Measurements from ENCODE around the gene THBS2. TPM values are rescaled to one million over a fixed set of nuclear protein-coding genes. Genes with fewer than 3 reads are reported as not detected.

Gene THBS2
- total and polyA plus RNA-seq, 4 donors = 5.5 to 35.4 (median 24.1) TPM

DNA sequence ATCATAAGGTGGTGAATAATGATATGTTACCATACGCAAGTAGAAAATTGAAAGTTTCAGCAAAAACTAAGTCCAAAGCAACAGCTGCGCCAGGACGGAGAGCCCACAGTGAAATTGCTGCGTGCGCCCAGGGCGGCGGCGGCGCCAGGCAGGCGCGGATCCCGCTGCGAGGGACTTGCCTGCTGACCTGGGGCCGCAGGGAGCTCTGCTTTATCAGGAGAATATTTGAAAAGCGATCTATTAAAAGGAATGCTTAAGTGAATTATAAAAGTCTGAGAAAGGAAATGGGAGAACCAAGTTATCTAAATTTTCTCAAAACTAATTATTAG lies 85.4 kb downstream of the THBS2 start:
- DNase-seq (no peak), ATAC-seq (ENCODE audit: insufficient read depth, low FRiP score) (no peak)
- Histone ChIP-seq H3K9ac (ENCODE audit: insufficient read depth in 1 of 2, low read length in 2 of 2) (no peak overlapping the region), H3K27me3 (ENCODE audit: control insufficient read depth in 3 of 3, insufficient read depth in 3 of 3, low read length in 2 of 3) (no peaks in the 10 kb centered on the region), H3K4me3 (no peak overlapping the region), H3K27ac (ENCODE audit: low read depth in 1 of 2, low read length in 1 of 2) (peak overlapping the region in 1 of 2 donors; percentile 37), H3K9me3 (ENCODE audit: control insufficient read depth in 4 of 4, insufficient read depth in 3 of 4, low read length in 3 of 4) (no peaks in the 10 kb centered on the region), H3K36me3 (ENCODE audit: control insufficient read depth in 4 of 4, insufficient read depth in 4 of 4, low read length in 4 of 4) (no peaks in the 10 kb centered on the region), H3K4me1 (ENCODE audit: control insufficient read depth in 5 of 5, insufficient read depth in 5 of 5, low read length in 5 of 5) (peaks cover 0 to 5% (median 0%) of the 10 kb centered on the region in 5 donors)
- WGBS, 2 donors = 89 to 99% methylated on average over 15 of the region's 15 CpGs
- TF ChIP-seq, protein P1, sequence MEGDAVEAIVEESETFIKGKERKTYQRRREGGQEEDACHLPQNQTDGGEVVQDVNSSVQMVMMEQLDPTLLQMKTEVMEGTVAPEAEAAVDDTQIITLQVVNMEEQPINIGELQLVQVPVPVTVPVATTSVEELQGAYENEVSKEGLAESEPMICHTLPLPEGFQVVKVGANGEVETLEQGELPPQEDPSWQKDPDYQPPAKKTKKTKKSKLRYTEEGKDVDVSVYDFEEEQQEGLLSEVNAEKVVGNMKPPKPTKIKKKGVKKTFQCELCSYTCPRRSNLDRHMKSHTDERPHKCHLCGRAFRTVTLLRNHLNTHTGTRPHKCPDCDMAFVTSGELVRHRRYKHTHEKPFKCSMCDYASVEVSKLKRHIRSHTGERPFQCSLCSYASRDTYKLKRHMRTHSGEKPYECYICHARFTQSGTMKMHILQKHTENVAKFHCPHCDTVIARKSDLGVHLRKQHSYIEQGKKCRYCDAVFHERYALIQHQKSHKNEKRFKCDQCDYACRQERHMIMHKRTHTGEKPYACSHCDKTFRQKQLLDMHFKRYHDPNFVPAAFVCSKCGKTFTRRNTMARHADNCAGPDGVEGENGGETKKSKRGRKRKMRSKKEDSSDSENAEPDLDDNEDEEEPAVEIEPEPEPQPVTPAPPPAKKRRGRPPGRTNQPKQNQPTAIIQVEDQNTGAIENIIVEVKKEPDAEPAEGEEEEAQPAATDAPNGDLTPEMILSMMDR (IDR thresholded peaks at IDR 0.05; ENCODE audit: control extremely low read depth, extremely low read depth) = no peak

- Histone ChIP-seq H3K27ac (ENCODE audit: low read depth in 1 of 2, low read length in 1 of 2) (peak overlapping the region; percentile 37 to 64), H3K4me3 (no peak overlapping the region), H3K9me3 (ENCODE audit: control insufficient read depth in 4 of 4, insufficient read depth in 3 of 4, low read length in 3 of 4) (no peaks in the 10 kb centered on the region), H3K9ac (ENCODE audit: insufficient read depth in 1 of 2, low read length in 2 of 2) (no peak overlapping the region), H3K36me3 (ENCODE audit: control insufficient read depth in 4 of 4, insufficient read depth in 4 of 4, low read length in 4 of 4) (no peaks in the 10 kb centered on the region), H3K4me1 (ENCODE audit: control insufficient read depth in 5 of 5, insufficient read depth in 5 of 5, low read length in 5 of 5) (peaks cover 0 to 5% (median 0%) of the 10 kb centered on the region in 5 donors), H3K27me3 (ENCODE audit: control insufficient read depth in 3 of 3, insufficient read depth in 3 of 3, low read length in 2 of 3) (no peaks in the 10 kb centered on the region)
- 77 to 88% methylated on average over 37 of the region's 37 CpGs for WGBS, 2 donors
- ATAC-seq (ENCODE audit: insufficient read depth, low FRiP score) (no peak), DNase-seq (peak; percentile 65 to 84 (median 74))
- TF ChIP-seq, protein P1 (IDR thresholded peaks at IDR 0.05; ENCODE audit: control extremely low read depth, extremely low read depth) = no peak
These were observed 85.9 kb downstream of the THBS2 start for GRCh38 chr6:169167581-169168301.

GRCh38 chr6:169166896-169167580 lies 86.6 kb downstream of the THBS2 start:
- peaks cover 0 to 5% (median 0%) of the 10 kb centered on the region in 5 donors for H3K4me1 ChIP-seq (ENCODE audit: control insufficient read depth in 5 of 5, insufficient read depth in 5 of 5, low read length in 5 of 5)
- H3K9me3 ChIP-seq (ENCODE audit: control insufficient read depth in 4 of 4, insufficient read depth in 3 of 4, low read length in 3 of 4) = no peaks in the 10 kb centered on the region
- no peaks in the 10 kb centered on the region for H3K27me3 ChIP-seq (ENCODE audit: control insufficient read depth in 3 of 3, insufficient read depth in 3 of 3, low read length in 2 of 3)
- no peak for DNase-seq
- no peaks in the 10 kb centered on the region for H3K36me3 ChIP-seq (ENCODE audit: control insufficient read depth in 4 of 4, insufficient read depth in 4 of 4, low read length in 4 of 4)
- no peak overlapping the region for H3K9ac ChIP-seq (ENCODE audit: insufficient read depth in 1 of 2, low read length in 2 of 2)
- 95% methylated on average over 40 of the region's 40 CpGs for WGBS, 2 donors
- H3K27ac ChIP-seq (ENCODE audit: low read depth in 1 of 2, low read length in 1 of 2) = peak overlapping the region in 1 of 2 donors; percentile 64
- TF ChIP-seq, protein P1 (IDR thresholded peaks at IDR 0.05; ENCODE audit: control extremely low read depth, extremely low read depth) = no peak
- H3K4me3 ChIP-seq = no peak overlapping the region
- ATAC-seq (ENCODE audit: insufficient read depth, low FRiP score) = no peak

Data from lung (tissue), 12 donors.